Kidney epithelial cell (primary cell): Measurements from ENCODE around the gene PKD1L1. TPM values are rescaled to one million over a fixed set of nuclear protein-coding genes. Genes with fewer than 3 reads are reported as not detected.

Experiments used
- DNase-seq: peaks from one replicate; pipeline ENCODE4 v3.0.0-alpha.2; 2010; ENCODE audit warnings: low read depth
- H3K27me3 ChIP-seq: 2 replicates; pipeline ENCODE4 v1.6.0; 2011; ENCODE audit warnings: low read length; ENCODE audit not compliant: control insufficient read depth, insufficient read depth
- H3K36me3 ChIP-seq: 2 replicates; pipeline ENCODE4 v1.5.1; 2011; ENCODE audit warnings: low read length; ENCODE audit not compliant: control insufficient read depth, insufficient read depth
- H3K4me3 ChIP-seq: 2 replicates; pipeline ENCODE4 v1.5.1; 2011; ENCODE audit warnings: low read depth, mild to moderate bottlenecking, control low read depth, low read length
- total RNA-seq: library from RNA; depleted of rRNA; stranded (reverse); fragments of >200 nt; gene quantifications from 2 replicates; pipeline ENCODE4 v1.2.3, GENCODE V29; 2015
- TF ChIP-seq, protein P1 (sequence below): IDR thresholded peaks from 2 replicates; pipeline ENCODE4 v1.5.1; 2011; ENCODE audit warnings: mild to moderate bottlenecking, moderate library complexity, low read length, control low read depth, inconsistent platforms; ENCODE audit not compliant: insufficient read depth, poor library complexity, severe bottlenecking

PKD1L1 gene
- total RNA-seq, 1 donor from 2014 or later, result 0.08 TPM

GRCh38 chr7:47730142-47730541, 218.1 kb downstream of the PKD1L1 start:
- no peaks in the 10 kb centered on the region for H3K36me3 ChIP-seq
- TF ChIP-seq, protein P1, sequence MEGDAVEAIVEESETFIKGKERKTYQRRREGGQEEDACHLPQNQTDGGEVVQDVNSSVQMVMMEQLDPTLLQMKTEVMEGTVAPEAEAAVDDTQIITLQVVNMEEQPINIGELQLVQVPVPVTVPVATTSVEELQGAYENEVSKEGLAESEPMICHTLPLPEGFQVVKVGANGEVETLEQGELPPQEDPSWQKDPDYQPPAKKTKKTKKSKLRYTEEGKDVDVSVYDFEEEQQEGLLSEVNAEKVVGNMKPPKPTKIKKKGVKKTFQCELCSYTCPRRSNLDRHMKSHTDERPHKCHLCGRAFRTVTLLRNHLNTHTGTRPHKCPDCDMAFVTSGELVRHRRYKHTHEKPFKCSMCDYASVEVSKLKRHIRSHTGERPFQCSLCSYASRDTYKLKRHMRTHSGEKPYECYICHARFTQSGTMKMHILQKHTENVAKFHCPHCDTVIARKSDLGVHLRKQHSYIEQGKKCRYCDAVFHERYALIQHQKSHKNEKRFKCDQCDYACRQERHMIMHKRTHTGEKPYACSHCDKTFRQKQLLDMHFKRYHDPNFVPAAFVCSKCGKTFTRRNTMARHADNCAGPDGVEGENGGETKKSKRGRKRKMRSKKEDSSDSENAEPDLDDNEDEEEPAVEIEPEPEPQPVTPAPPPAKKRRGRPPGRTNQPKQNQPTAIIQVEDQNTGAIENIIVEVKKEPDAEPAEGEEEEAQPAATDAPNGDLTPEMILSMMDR, result no peak
- H3K4me3 ChIP-seq, result no peak overlapping the region
- H3K27me3 ChIP-seq, result no peaks in the 10 kb centered on the region
- no peak for DNase-seq

GRCh38 chr7:47726047-47726726, 222.1 kb downstream of the PKD1L1 start:
- Histone ChIP-seq H3K36me3 (no peaks in the 10 kb centered on the region), H3K27me3 (no peaks in the 10 kb centered on the region), H3K4me3 (no peak overlapping the region)
- TF ChIP-seq, protein P1, result no peak
- no peak for DNase-seq

GRCh38 chr7:47725031-47725780, 223.1 kb downstream of the PKD1L1 start:
- Histone ChIP-seq H3K4me3 (no peak overlapping the region), H3K36me3 (no peaks in the 10 kb centered on the region), H3K27me3 (no peaks in the 10 kb centered on the region)
- TF ChIP-seq, protein P1, result no peak
- DNase-seq, result peak; percentile 89

Other genes starting within 250 kb of the PKD1L1 start
- 12.0 and 13.4 TPM in 2 replicates for gene HUS1, start 31.1 kb upstream of the PKD1L1 start, total RNA-seq
- not detected in 2 replicates for gene SUN3, start 80.6 kb upstream of the PKD1L1 start, total RNA-seq
- 0.34 TPM in 1 of 2 replicates, not detected in the other for gene C7orf57, start 87.1 kb upstream of the PKD1L1 start, total RNA-seq
- 421 and 429 TPM in 2 replicates for gene UPP1, start 140.8 kb upstream of the PKD1L1 start, total RNA-seq
- gene ABCA13, start 223.0 kb upstream of the PKD1L1 start, total RNA-seq, result 0.71 and 1.7 TPM in 2 replicates